ENCODE results near the gene NHERF2.

- TF ChIP-seq POLR2A (IDR thresholded peaks at IDR 0.05; ENCODE audit: low read length), result no peak
- no peak for TF ChIP-seq GATA1 (IDR thresholded peaks at IDR 0.05; ENCODE audit: low read depth, low read length)
These were observed 13.5 kb downstream of the NHERF2 start for GRCh38 chr16:2040041-2040786.
